ENCODE data around the gene CCDC89.
"Not testable (repeated sequence)": the region's sequence is repeated elsewhere in the genome, so short reads cannot be mapped to it uniquely, and the experiment has no call there.

Gene CCDC89

DNA sequence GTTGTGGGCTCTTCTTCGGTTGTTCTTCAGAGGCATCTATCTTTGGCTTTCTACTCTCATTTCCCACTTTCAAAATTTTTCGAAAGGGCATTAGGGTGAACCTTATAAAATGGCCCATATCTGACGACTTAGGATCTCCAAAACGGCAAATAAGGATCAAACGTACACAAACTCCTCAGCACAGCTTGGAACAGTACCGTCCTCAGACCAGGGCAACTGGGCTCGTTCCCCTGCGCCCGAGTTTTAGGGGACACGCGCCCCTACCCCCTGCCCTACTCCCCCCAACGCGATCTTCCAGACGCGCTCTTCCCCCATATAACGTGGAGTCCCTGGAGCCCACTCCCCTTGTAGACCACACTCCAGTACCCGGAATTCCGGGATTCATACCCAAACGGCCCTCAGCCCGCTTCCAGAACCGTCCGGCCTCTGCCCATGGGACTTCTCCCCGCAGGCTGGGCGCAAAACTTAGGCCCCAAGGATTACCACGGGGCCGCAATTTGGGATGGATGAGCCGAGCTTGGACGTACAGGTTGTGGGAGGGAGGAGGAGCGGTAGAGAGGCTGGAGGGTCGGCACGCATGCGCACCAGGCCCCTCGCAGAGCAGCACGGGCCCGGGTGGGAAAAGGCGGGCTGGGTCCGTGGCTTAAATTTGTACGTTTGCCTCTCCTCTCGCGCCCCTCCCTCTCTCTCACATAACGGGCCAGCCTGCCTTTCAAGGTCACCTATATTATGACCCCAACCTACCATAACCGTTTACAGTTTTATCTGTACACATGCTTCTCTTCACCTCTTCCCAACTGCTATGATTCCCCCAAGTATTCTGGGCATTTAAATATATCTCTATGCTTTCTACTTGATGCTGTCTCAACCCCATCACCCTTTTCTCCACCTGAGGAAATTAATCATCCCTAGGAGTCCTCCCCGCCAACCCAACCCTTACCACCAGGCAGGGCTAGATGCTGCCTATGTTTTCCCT, 3.4 kb downstream of the CCDC89 start:
- H3K9me3 ChIP-seq (ENCODE audit: control insufficient read depth, low read length): no peaks in the 10 kb centered on the region
- no peaks in the 10 kb centered on the region for H3K36me3 ChIP-seq (ENCODE audit: control insufficient read depth, insufficient read depth, low read length, severe bottlenecking)
- no peaks in the 10 kb centered on the region for H3K27me3 ChIP-seq (replicated peaks; ENCODE audit: control insufficient read depth, insufficient read depth, low read length)
- H3K4me3 ChIP-seq (ENCODE audit: low read length): peak overlapping the region; percentile 87
- peak overlapping the region; percentile 87 for H3K9ac ChIP-seq (ENCODE audit: low read length)
- no peak for DNase-seq (ENCODE audit: low read depth)
- peaks cover 18% of the 10 kb centered on the region for H3K4me1 ChIP-seq (ENCODE audit: control insufficient read depth, insufficient read depth, low read length)

DNA sequence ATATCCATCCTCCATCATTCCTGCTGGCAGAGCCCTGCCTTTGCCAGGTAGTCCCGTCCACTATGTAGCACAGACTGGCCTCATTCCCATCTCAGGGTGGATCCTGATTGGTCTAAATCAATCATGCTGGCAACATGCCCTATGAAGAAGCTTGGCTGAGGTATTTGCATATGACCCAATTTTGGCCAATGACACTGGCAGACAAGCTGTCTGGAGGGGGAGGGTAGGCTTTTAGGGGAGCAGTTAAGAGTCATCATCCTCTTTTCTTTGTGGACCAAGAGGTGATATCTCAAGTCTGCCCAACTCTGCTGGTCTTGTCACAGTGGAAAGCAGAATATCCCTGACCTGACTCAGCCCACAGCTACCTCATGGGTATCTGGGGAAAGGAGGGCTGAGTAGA, 5.1 kb downstream of the CCDC89 start:
- H3K4me3 ChIP-seq (ENCODE audit: low read length): no peak overlapping the region

DNA sequence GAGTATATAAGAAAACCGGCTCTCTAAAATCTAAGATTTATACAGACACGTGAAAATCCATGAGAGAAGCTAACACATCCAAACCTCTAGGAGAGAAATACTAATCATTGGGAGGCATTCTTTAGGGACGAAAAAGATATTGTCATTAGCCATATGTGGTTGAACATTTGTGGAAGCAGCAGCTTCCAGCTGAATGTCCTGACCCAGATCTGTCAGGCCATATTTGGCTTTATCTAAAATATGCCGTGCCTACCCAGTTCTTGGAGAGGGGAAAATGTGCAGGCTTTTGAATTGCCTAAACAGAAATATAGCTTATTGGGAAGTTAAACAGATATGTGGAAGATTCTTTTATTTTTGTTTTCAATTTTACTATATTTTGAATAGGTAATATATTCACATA, 6.4 kb downstream of the CCDC89 start:
- H3K9me3 ChIP-seq (ENCODE audit: control insufficient read depth, low read length): no peaks in the 10 kb centered on the region
- no peak overlapping the region for H3K9ac ChIP-seq (ENCODE audit: low read length)
- H3K4me1 ChIP-seq (ENCODE audit: control insufficient read depth, insufficient read depth, low read length): peaks cover 2% of the 10 kb centered on the region
- no peaks in the 10 kb centered on the region for H3K27me3 ChIP-seq (replicated peaks; ENCODE audit: control insufficient read depth, insufficient read depth, low read length)
- no peak overlapping the region for H3K4me3 ChIP-seq (ENCODE audit: low read length)
- H3K36me3 ChIP-seq (ENCODE audit: control insufficient read depth, insufficient read depth, low read length, severe bottlenecking): no peaks in the 10 kb centered on the region
- no peak for DNase-seq (ENCODE audit: low read depth)

More for the DNA sequence above, 5.1 kb downstream of the CCDC89 start:
- Histone ChIP-seq H3K9ac (ENCODE audit: low read length) (no peak overlapping the region), H3K27me3 (replicated peaks; ENCODE audit: control insufficient read depth, insufficient read depth, low read length) (no peaks in the 10 kb centered on the region), H3K4me1 (ENCODE audit: control insufficient read depth, insufficient read depth, low read length) (peaks cover 13% of the 10 kb centered on the region), H3K36me3 (ENCODE audit: control insufficient read depth, insufficient read depth, low read length, severe bottlenecking) (no peaks in the 10 kb centered on the region), H3K9me3 (ENCODE audit: control insufficient read depth, low read length) (no peaks in the 10 kb centered on the region)
- no peak for DNase-seq (ENCODE audit: low read depth)

DNA sequence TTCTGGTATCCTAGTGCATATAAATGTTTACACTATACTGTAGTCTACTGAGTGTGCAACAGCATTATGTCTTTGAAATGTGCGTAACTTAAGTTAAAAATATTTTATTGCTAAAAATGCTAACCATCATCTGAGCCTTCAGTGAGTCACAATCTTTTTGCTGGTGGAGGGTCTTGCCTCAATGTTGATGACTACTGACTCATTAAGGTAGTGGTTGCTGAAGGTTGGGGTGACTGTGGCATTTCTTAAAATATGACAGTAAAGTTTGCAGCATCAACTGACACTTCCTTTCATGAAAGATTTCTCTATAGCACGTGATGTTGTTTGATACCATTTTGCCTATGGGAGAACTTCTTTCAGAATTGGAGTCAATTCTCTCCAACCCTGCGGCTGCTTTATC, 12.6 kb downstream of the CCDC89 start:
- no peaks in the 10 kb centered on the region for H3K36me3 ChIP-seq (ENCODE audit: control insufficient read depth, insufficient read depth, low read length, severe bottlenecking)
- no peak for DNase-seq (ENCODE audit: low read depth)
- no peak overlapping the region for H3K9ac ChIP-seq (ENCODE audit: low read length)
- peaks cover 5% of the 10 kb centered on the region for H3K9me3 ChIP-seq (ENCODE audit: control insufficient read depth, low read length)
- H3K4me1 ChIP-seq (ENCODE audit: control insufficient read depth, insufficient read depth, low read length): no peaks in the 10 kb centered on the region
- H3K27me3 ChIP-seq (replicated peaks; ENCODE audit: control insufficient read depth, insufficient read depth, low read length): no peaks in the 10 kb centered on the region
- H3K4me3 ChIP-seq (ENCODE audit: low read length): no peak overlapping the region

DNA sequence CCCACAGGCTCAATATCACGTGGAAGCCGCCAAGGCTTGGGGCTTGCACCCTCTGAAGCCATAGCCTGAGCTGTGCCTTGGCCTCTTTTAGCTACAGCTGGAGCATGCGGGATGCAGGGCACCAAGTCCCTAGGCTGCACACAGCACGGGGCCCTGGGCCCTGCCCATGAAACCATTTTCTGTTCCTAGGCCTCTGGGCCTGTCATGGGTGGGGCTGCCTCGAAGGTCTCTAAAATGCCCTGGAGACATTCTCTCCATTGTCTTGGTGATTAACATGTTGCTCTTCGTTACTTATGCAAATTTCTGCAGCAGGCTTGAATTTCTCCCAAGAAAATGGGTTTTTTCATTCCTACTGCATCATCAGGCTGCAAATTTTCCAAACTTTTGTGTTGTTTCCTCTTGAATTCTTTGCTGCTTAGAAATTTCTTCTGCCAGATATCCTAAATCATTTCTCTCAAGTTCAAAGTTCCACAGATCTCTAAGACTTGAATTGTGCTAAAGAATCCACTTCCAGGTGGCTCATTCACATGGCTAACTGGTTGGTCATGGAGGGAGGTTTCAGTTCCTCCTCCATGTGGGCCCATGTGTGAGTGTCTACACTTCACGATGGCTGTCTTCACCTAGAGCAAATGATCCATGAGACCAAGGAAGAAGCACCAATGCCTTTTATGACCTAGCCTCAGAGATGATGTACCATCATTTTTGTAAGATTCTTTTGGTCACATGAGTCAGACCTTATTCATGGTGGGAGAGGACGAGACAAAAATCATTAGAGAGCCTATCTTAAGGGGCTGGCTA, 13.7 kb downstream of the CCDC89 start:
- Histone ChIP-seq H3K9me3 (ENCODE audit: control insufficient read depth, low read length) (peaks cover 5% of the 10 kb centered on the region), H3K4me1 (ENCODE audit: control insufficient read depth, insufficient read depth, low read length) (no peaks in the 10 kb centered on the region), H3K9ac (ENCODE audit: low read length) (no peak overlapping the region), H3K4me3 (ENCODE audit: low read length) (no peak overlapping the region), H3K27me3 (replicated peaks; ENCODE audit: control insufficient read depth, insufficient read depth, low read length) (no peaks in the 10 kb centered on the region), H3K36me3 (ENCODE audit: control insufficient read depth, insufficient read depth, low read length, severe bottlenecking) (no peaks in the 10 kb centered on the region)
- DNase-seq (ENCODE audit: low read depth): no peak

DNA sequence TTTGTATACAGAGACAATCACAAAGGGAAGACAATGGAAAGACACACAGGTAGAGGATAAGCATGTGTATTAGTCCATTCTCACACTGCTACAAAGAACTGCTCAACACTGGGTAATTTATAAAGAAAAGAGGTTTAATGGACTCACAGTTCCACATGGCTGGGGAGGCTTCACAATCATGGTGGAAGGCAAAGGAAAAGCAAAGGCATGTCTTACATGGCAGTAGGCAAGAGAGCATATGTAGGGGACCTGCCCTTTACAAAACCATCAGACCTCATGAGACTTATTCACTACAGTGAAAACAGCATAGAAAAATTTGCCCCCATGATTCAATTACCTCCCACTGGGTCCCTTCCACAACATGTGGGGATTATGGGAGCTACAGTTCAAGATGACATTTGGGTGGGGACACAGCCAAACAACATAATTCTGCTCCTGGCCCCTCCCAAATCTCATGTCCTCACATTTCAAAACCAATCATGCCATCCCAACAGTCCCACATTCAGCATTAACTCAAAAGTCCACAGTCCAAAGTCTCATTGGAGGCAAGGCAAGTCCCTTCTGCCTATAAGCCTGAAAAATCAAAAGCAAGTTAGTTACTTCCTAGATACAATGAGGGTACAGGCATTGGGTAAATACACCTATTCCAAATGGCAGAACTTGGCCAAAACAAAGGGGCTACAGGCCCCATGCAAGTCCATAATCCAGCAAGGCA, 14.9 kb downstream of the CCDC89 start:
- not testable (repeated sequence) for H3K36me3 ChIP-seq (ENCODE audit: control insufficient read depth, insufficient read depth, low read length, severe bottlenecking); H3K4me1 ChIP-seq (ENCODE audit: control insufficient read depth, insufficient read depth, low read length); DNase-seq (ENCODE audit: low read depth); H3K9ac ChIP-seq (ENCODE audit: low read length); H3K9me3 ChIP-seq (ENCODE audit: control insufficient read depth, low read length); H3K4me3 ChIP-seq (ENCODE audit: low read length); H3K27me3 ChIP-seq (replicated peaks; ENCODE audit: control insufficient read depth, insufficient read depth, low read length)

DNA sequence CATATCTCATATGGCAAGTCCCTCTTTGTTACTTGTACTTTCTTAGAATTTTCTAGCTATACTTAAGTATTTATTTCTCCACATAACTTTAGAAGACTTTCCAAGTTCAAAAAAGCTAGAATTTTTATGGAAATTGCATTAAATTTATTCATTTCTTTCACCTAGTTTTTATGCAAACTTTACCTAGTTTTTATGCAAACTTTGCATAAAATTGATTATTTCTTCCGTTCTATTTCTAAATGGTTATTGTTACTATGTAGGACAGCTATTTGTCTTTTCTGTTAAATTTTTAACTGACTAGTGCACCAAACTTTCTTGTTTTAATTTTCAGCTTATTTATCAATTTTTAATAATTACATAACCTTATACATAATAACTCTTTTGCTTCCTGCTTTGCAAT, 17.8 kb downstream of the CCDC89 start:
- Histone ChIP-seq H3K9me3 (ENCODE audit: control insufficient read depth, low read length) (no peaks in the 10 kb centered on the region), H3K9ac (ENCODE audit: low read length) (no peak overlapping the region), H3K4me1 (ENCODE audit: control insufficient read depth, insufficient read depth, low read length) (peaks cover 5% of the 10 kb centered on the region), H3K36me3 (ENCODE audit: control insufficient read depth, insufficient read depth, low read length, severe bottlenecking) (no peaks in the 10 kb centered on the region), H3K4me3 (ENCODE audit: low read length) (no peak overlapping the region), H3K27me3 (replicated peaks; ENCODE audit: control insufficient read depth, insufficient read depth, low read length) (no peaks in the 10 kb centered on the region)
- no peak for DNase-seq (ENCODE audit: low read depth)

DNA sequence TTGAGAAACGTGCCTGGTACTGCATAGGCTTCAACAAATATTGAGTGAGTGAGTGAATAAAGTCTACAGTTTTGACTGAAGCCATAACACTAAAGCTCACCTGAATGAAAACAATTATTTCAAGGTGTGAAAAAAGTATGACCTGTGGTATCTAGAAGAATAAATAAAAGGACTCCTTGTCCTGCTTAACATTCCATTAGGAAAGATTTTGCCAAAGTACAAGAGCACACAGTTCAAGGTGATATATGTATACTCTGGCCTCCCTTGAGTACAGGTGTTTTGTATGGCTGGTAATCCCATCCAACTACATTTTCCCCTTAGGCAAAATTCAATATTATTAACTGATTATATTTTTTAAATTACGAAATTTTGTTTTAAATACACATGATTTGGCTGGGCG, 19.3 kb downstream of the CCDC89 start:
- H3K9ac ChIP-seq (ENCODE audit: low read length): no peak overlapping the region
- H3K36me3 ChIP-seq (ENCODE audit: control insufficient read depth, insufficient read depth, low read length, severe bottlenecking): no peaks in the 10 kb centered on the region
- H3K4me1 ChIP-seq (ENCODE audit: control insufficient read depth, insufficient read depth, low read length): peaks cover 15% of the 10 kb centered on the region
- H3K27me3 ChIP-seq (replicated peaks; ENCODE audit: control insufficient read depth, insufficient read depth, low read length): no peaks in the 10 kb centered on the region
- no peaks in the 10 kb centered on the region for H3K9me3 ChIP-seq (ENCODE audit: control insufficient read depth, low read length)
- H3K4me3 ChIP-seq (ENCODE audit: low read length): no peak overlapping the region
- no peak for DNase-seq (ENCODE audit: low read depth)

DNA sequence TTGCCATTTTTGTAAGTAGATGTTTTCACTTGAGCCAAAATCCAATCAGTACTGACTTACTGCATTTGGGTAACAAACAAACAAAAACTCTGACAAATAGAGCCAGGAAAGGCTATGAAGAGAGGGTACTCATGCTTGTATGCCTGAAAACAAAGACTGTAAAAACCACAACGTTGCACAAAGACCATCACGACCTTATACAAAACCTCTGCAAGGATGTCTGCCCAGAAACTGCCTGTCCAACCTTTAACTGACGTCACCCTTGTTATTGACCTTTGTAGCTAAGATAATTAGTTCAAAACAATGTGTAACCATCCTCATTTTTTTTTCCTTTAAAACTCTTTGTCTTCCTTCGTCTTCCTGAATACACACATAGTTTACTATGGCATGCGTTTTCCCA, 20.3 kb downstream of the CCDC89 start:
- Histone ChIP-seq H3K4me1 (ENCODE audit: control insufficient read depth, insufficient read depth, low read length) (peaks cover 25% of the 10 kb centered on the region), H3K27me3 (replicated peaks; ENCODE audit: control insufficient read depth, insufficient read depth, low read length) (no peaks in the 10 kb centered on the region), H3K9ac (ENCODE audit: low read length) (peak overlapping the region; percentile 99), H3K36me3 (ENCODE audit: control insufficient read depth, insufficient read depth, low read length, severe bottlenecking) (peaks cover 4% of the 10 kb centered on the region), H3K4me3 (ENCODE audit: low read length) (no peak overlapping the region), H3K9me3 (ENCODE audit: control insufficient read depth, low read length) (no peaks in the 10 kb centered on the region)
- DNase-seq (ENCODE audit: low read depth): no peak

DNA sequence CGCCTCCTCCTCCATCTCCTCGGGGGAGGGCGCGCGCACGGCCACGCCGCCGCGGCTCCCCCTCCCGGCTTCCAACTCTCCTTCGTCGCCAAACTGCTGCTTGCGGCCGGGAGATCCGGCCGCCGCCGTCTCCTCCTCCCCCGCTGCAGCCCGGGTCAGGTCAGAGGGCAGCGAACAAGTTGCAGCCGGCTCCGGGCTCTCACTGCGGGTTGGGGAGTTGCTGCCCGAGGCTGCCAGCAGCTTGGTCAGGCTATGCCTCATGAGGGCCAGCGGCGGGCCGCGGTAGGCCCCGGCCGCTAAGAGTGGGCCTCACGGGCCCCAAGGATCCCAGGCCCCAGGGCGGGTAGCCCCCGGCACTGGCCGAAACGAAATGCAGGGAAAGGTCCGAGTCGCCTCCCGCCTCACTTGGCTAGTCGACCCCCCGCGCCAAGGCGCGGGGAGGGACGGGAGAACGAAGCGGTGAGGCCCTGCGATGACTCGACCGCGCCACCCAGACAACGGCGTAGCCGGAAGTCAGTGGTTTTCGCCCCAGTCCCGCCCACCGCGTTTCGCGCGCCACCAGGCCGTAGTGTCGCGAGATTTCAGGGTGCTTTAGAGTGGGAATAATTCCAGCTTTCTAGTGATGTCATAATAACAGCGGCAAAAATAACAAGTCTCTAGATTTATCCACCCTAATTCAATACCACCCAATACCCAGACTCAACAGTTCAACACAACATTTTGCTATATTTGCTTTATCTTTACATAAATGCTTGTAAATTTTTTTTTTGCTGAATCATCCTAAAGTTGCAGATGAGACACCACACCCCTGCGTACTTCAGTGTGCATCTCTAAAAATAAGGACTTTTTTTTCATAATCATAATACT, 21.1 kb downstream of the CCDC89 start, which contains the start of gene CREBZF:
Gene CREBZF (minus strand): TSS at position 515 of the 867 bp plus-strand sequence. CDS start 254 bp downstream, at position 261.
- peak within 1 kb of the TSS; percentile 98 for H3K4me3 ChIP-seq (ENCODE audit: low read length)
- peak within 1 kb of the TSS; percentile 99 for H3K9ac ChIP-seq (ENCODE audit: low read length)
- H3K9me3 ChIP-seq (ENCODE audit: control insufficient read depth, low read length): no peaks in the 10 kb centered on the region
- no peaks in the 10 kb centered on the region for H3K27me3 ChIP-seq (replicated peaks; ENCODE audit: control insufficient read depth, insufficient read depth, low read length)
- peak; percentile 99 for DNase-seq (ENCODE audit: low read depth)
- H3K4me1 ChIP-seq (ENCODE audit: control insufficient read depth, insufficient read depth, low read length): peaks cover 34% of the 10 kb centered on the region
- peaks cover 13% of the 10 kb centered on the region for H3K36me3 ChIP-seq (ENCODE audit: control insufficient read depth, insufficient read depth, low read length, severe bottlenecking)
